Vagina (tissue), 2 donors: ENCODE data around the gene HIPK2. TPM values are rescaled to one million over a fixed set of nuclear protein-coding genes. Genes with fewer than 3 reads are reported as not detected.

Experiments
- DNase-seq, 2 donors: peaks; one replicate each; pipeline ENCODE4 v3.0.0-alpha.2; 2017; ENCODE audit errors: extremely low spot score in 2 of 2
- H3K27ac ChIP-seq: fragments of 200-600 bp; sonication (generic); one replicate; pipeline ENCODE4 v1.5.1; 2019
- H3K27me3 ChIP-seq: fragments of 200-600 bp; sonication (generic); one replicate; pipeline ENCODE4 v1.5.1; 2019
- H3K36me3 ChIP-seq, 2 donors: fragments of 200-600 bp; sonication (generic); one replicate each; pipeline ENCODE4 v1.5.1; 2017 to 2019
- H3K4me1 ChIP-seq: fragments of 200-600 bp; sonication (generic); one replicate; pipeline ENCODE4 v1.5.1; 2019
- H3K4me3 ChIP-seq, 2 donors: fragments of 200-600 bp; sonication (generic); 1 replicate in 1 of 2; 2 replicates in 1 of 2; pipeline ENCODE4 v1.5.1; 2016 to 2019
- H3K9me3 ChIP-seq: fragments of 200-600 bp; sonication (generic); one replicate; pipeline ENCODE4 v1.5.1; 2019
- CTCF ChIP-seq, 3 experiments: fragments of 450-650 bp in 2 of 3; fragments of 200-600 bp in 1 of 3; sonication (generic) in 1 of 3; IDR thresholded peaks; one replicate each; pipeline ENCODE4 v1.5.1; 2017 to 2019; ENCODE audit warnings: antibody characterized with exemption in 3 of 3, mild to moderate bottlenecking in 2 of 3, moderate library complexity in 2 of 3
- POLR2A ChIP-seq, 2 donors: fragments of 450-650 bp; IDR thresholded peaks; one replicate each; pipeline ENCODE4 v1.6.1; 2017; ENCODE audit warnings: antibody characterized with exemption in 2 of 2, mild to moderate bottlenecking in 2 of 2, moderate library complexity in 2 of 2
- POLR2AphosphoS5 ChIP-seq, 2 donors: sonication (generic); formaldehyde crosslinking; IDR thresholded peaks; one replicate each; pipeline ENCODE4 v1.9.0; 2017; ENCODE audit warnings: antibody characterized with exemption in 2 of 2, mild to moderate bottlenecking in 2 of 2, low read depth in 1 of 2; ENCODE audit not compliant: insufficient read depth in 1 of 2
- intact Hi-C: fragments of 100-400 bp; cut with DNase I; formaldehyde crosslinking; loops from one replicate; pipeline ENCODE4 v1.15.1; 2023
- total RNA-seq: library from RNA; depleted of rRNA; stranded (reverse); fragments of >200 nt; gene quantifications from one replicate; pipeline ENCODE4 v1.2.3, GENCODE V29; 2016

Gene HIPK2
- total RNA-seq, 1 donor from 2014 or later, result 21.9 TPM

DNA sequence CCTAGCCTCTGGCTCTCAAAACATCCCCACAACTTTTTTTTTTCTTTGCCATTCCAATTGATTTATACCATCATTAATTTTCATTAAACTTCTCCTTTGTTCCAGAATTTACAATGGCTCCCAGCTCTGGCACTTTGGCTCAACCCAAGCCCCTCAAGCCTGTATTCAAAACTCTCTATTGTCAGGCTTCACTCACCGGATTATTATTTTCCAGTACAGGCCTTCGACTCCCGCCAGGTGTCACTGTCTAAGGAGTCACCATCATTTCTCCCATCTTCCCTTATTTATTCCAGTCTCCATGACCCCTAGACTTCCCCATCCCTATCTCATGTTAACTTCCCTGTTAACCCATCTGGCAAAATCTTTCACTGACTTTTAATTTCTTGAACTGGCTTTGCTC, 67.8 kb downstream of the HIPK2 start:
- peaks cover 18% of the 10 kb centered on the region for H3K4me1 ChIP-seq
- no peak for TF ChIP-seq POLR2AphosphoS5 (IDR thresholded peaks at IDR 0.05; ENCODE audit: insufficient read depth in 1 of 2, low read depth in 1 of 2)
- no peak for TF ChIP-seq POLR2A (IDR thresholded peaks at IDR 0.05)
- TF ChIP-seq CTCF (IDR thresholded peaks at IDR 0.05), result no peak
- peaks cover 0 to 8% of the 10 kb centered on the region in 2 donors for H3K36me3 ChIP-seq
- H3K4me3 ChIP-seq, result no peak overlapping the region
- H3K27me3 ChIP-seq, result no peaks in the 10 kb centered on the region
- intact Hi-C loops, result loop anchor here (10.0 kb wide), 1 partner anchor 65 kb away; the partner anchor contains the start of gene HIPK2
- H3K27ac ChIP-seq, result peak overlapping the region; percentile 33
- no peak for DNase-seq
- H3K9me3 ChIP-seq, result no peaks in the 10 kb centered on the region

DNA sequence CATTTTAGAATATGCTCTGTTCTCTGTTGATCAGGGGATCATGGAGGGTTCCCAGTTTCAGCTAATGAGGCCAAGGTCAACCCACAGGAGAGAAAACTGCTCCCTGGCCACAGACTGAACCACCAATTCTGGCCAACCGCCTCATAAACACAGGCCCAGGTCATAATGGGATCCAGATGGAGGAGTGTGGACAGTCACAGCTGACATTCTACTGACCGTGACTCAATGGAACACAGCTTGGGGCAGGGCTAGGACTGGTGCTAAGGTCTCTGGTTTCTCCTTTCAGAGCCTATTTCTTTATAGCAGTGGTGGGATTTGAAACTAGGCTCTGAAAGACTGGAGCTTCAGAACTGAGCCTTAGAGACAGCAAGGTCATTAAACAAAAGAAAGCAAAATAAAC, 68.3 kb downstream of the HIPK2 start:
- DNase-seq, result no peak
- Histone ChIP-seq H3K4me3 (no peak overlapping the region), H3K4me1 (peaks cover 18% of the 10 kb centered on the region), H3K36me3 (peaks cover 0 to 2% of the 10 kb centered on the region in 2 donors), H3K27ac (peak overlapping the region; percentile 33), H3K9me3 (no peaks in the 10 kb centered on the region), H3K27me3 (no peaks in the 10 kb centered on the region)
- intact Hi-C loops, result no loop called here
- TF ChIP-seq POLR2AphosphoS5 (IDR thresholded peaks at IDR 0.05; ENCODE audit: insufficient read depth in 1 of 2, low read depth in 1 of 2), result no peak
- TF ChIP-seq CTCF (IDR thresholded peaks at IDR 0.05), result no peak
- TF ChIP-seq POLR2A (IDR thresholded peaks at IDR 0.05), result no peak

GRCh38 chr7:139708541-139708940, 69.3 kb downstream of the HIPK2 start:
- TF ChIP-seq POLR2A (IDR thresholded peaks at IDR 0.05) (no peak), CTCF (IDR thresholded peaks at IDR 0.05) (no peak), POLR2AphosphoS5 (IDR thresholded peaks at IDR 0.05; ENCODE audit: insufficient read depth in 1 of 2, low read depth in 1 of 2) (no peak)
- Histone ChIP-seq H3K36me3 (no peaks in the 10 kb centered on the region), H3K9me3 (no peaks in the 10 kb centered on the region), H3K27ac (no peak overlapping the region), H3K4me3 (no peak overlapping the region), H3K4me1 (peaks cover 14% of the 10 kb centered on the region), H3K27me3 (no peaks in the 10 kb centered on the region)
- no peak for DNase-seq
- intact Hi-C loops, result no loop called here

DNA sequence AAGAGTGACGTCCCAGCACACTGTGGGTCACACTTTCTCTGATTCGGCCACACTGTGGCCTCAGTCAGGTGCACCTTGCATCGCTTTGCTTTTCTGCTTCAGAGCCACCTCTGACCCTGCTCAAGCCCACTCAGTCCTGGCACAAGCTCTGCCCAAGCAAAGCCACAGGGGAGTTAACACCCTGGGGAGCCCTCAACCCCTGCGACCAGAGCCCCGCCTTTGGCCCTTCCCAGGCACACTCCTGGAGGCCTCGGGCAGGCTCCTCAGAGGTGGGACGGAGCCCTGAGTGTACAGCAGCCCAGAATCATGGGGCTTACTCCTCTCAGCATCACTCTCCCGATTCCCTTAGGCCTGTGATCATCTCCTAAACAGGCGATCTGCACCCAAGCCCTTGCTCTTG, 71.0 kb downstream of the HIPK2 start:
- H3K4me3 ChIP-seq, result no peak overlapping the region
- H3K9me3 ChIP-seq, result no peaks in the 10 kb centered on the region
- TF ChIP-seq POLR2AphosphoS5 (IDR thresholded peaks at IDR 0.05; ENCODE audit: insufficient read depth in 1 of 2, low read depth in 1 of 2), result no peak
- no peak for TF ChIP-seq CTCF (IDR thresholded peaks at IDR 0.05)
- TF ChIP-seq POLR2A (IDR thresholded peaks at IDR 0.05), result no peak
- no peaks in the 10 kb centered on the region for H3K36me3 ChIP-seq
- no peak for DNase-seq
- intact Hi-C loops, result no loop called here
- no peak overlapping the region for H3K27ac ChIP-seq
- no peaks in the 10 kb centered on the region for H3K27me3 ChIP-seq
- H3K4me1 ChIP-seq, result peaks cover 26% of the 10 kb centered on the region

DNA sequence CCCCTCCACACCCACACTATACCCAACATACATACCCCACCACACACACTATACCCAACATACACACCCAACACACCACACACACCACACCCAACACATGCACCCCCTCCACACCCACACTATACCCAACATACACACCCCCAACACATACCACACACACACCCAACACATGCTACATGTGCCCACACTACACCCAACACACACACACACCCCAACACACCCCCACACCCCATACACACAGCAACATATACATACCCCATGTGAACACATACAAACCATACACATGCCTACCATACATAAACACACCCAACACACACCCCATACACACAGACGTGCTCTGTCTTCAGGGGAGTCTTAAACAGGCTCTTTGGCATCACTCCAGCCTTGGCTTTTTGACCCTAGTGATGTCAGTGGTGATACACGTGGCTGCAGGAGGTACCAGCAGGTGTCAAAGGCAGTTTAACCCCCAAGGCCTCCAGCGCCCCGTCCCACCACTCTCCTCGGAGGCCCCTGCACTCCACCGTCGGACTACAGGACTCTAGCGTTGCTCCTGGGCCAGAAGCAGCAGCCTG, 73.4 kb downstream of the HIPK2 start:
- H3K9me3 ChIP-seq, result no peaks in the 10 kb centered on the region
- TF ChIP-seq CTCF (IDR thresholded peaks at IDR 0.05) (no peak), POLR2AphosphoS5 (IDR thresholded peaks at IDR 0.05; ENCODE audit: insufficient read depth in 1 of 2, low read depth in 1 of 2) (no peak), POLR2A (IDR thresholded peaks at IDR 0.05) (no peak)
- H3K4me3 ChIP-seq, result no peak overlapping the region
- intact Hi-C loops, result no loop called here
- no peaks in the 10 kb centered on the region for H3K27me3 ChIP-seq
- no peak for DNase-seq
- H3K36me3 ChIP-seq, result no peaks in the 10 kb centered on the region
- peaks cover 21% of the 10 kb centered on the region for H3K4me1 ChIP-seq
- no peak overlapping the region for H3K27ac ChIP-seq
